Renal cortex interstitium (tissue), 11 donors: Measurements from ENCODE around the gene PRKAG2. TPM values are rescaled to one million over a fixed set of nuclear protein-coding genes. Genes with fewer than 3 reads are reported as not detected.
"Not testable (repeated sequence)": the region's sequence is repeated elsewhere in the genome, so short reads cannot be mapped to it uniquely, and the experiment has no call there.

ENCODE experiments used
- DNase-seq, 11 donors: peaks; one replicate each; pipeline ENCODE4 v3.0.0-alpha.2; 2013; ENCODE audit warnings: low read depth in 9 of 11, low spot score in 4 of 11; ENCODE audit errors: extremely low read depth in 1 of 11
- polyA plus RNA-seq, 3 donors: library from polyadenylated mRNA; unstranded; fragments of 120-200 nt; gene quantifications; one replicate each; pipeline ENCODE4 v1.2.1, GENCODE V29; 2013; ENCODE audit not compliant: insufficient read length in 3 of 3

PRKAG2 gene
- polyA plus RNA-seq, 3 donors: 25.8 to 59.8 (median 37.8) TPM

GRCh38 chr7:151890355-151891004, 13.6 kb upstream of the PRKAG2 start:
- DNase-seq: no peak

- no peak for DNase-seq
Observed at GRCh38 chr7:151889406-151890354, 12.8 kb upstream of the PRKAG2 start.

GRCh38 chr7:151888079-151889067, 11.5 kb upstream of the PRKAG2 start:
- no peak for DNase-seq

GRCh38 chr7:151886783-151887182, 9.9 kb upstream of the PRKAG2 start:
- DNase-seq: no peak

- no peak for DNase-seq
Observed at GRCh38 chr7:151885202-151885580, 8.3 kb upstream of the PRKAG2 start.

- DNase-seq: no peak
Observed at GRCh38 chr7:151884312-151885201, 7.6 kb upstream of the PRKAG2 start.

GRCh38 chr7:151883857-151884256, 6.9 kb upstream of the PRKAG2 start:
- DNase-seq: no peak

GRCh38 chr7:151882734-151883133, 5.8 kb upstream of the PRKAG2 start:
- DNase-seq: no peak

- DNase-seq: no peak
Observed at GRCh38 chr7:151880688-151881087, 3.8 kb upstream of the PRKAG2 start.

GRCh38 chr7:151877911-151878835, 1.3 kb upstream of the PRKAG2 start:
- no peak for DNase-seq

GRCh38 chr7:151875942-151876898, 695 bp downstream of the PRKAG2 start:
- peak in 7 of 11 donors; percentile 35 to 72 (median 63) for DNase-seq

- not testable (repeated sequence) for DNase-seq
Observed at GRCh38 chr7:151874479-151874878, 2.4 kb downstream of the PRKAG2 start.

GRCh38 chr7:151873402-151873965, 3.4 kb downstream of the PRKAG2 start:
- no peak for DNase-seq

GRCh38 chr7:151872531-151873401, 4.1 kb downstream of the PRKAG2 start:
- no peak for DNase-seq

GRCh38 chr7:151871904-151872303, 5.0 kb downstream of the PRKAG2 start:
- no peak for DNase-seq
